Tibial nerve (tissue), 4 donors: ENCODE measurements around the gene GALNT12.

Source experiments
- EP300 ChIP-seq, 2 donors: sonication (generic); formaldehyde crosslinking; IDR thresholded peaks; one replicate each; pipeline ENCODE4 v1.6.1; 2017; ENCODE audit warnings: antibody characterized with exemption in 2 of 2, mild to moderate bottlenecking in 1 of 2
- POLR2A ChIP-seq, 2 donors: fragments of 450-650 bp; IDR thresholded peaks; one replicate each; pipeline ENCODE4 v1.6.1; 2017; ENCODE audit warnings: antibody characterized with exemption in 2 of 2, mild to moderate bottlenecking in 2 of 2, moderate library complexity in 2 of 2
- TF ChIP-seq, protein P1 (sequence below), 5 experiments: fragments of 200-600 bp in 3 of 5; fragments of 450-650 bp in 2 of 5; sonication (generic) in 3 of 5; IDR thresholded peaks; one replicate each; pipeline ENCODE4 v1.5.1; 2016 to 2019; ENCODE audit warnings: antibody characterized with exemption in 5 of 5, mild to moderate bottlenecking in 3 of 5, moderate library complexity in 2 of 5

DNA sequence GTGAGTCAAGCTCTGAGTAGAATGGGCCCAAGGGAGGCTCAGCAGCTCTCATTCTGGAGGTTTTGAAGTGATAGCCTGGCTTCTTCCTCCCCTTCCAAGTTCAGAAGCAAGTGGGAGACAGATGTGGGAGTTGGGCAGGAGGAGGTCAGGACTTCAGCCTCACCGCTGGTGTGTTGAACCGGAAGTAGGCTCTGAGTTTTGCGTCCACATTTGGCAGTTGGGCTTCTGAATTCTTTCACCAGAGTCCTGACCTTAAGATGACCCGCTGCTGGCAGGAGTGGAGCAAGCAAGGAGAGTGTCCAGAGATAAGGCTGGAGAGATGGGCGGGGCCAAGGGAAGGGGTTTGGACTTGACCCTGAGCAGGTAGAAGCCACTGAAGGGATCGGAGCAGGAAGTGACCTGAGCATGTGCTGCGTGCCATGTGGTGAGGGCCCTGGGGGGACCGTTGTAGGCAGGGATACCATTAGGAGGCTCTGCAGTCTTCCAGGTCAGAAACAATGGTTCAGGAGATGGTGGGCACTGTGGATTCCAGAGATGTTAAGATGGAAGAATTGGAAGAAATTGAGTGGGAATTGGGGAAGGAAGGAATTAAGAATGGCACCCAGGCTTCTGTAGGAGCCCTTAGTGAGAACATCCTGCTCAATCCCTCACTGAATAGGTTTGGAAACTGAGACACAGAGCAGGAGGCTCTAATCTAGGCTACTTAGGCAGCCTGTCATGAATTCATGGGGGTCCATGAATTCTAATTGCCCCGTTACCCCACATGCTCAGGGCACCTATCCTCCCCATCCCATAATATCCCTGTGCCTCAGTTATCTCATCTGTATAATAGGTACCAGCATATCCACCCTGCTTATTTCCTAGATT, 25.9 kb downstream of the GALNT12 start:
- TF ChIP-seq, protein P1, sequence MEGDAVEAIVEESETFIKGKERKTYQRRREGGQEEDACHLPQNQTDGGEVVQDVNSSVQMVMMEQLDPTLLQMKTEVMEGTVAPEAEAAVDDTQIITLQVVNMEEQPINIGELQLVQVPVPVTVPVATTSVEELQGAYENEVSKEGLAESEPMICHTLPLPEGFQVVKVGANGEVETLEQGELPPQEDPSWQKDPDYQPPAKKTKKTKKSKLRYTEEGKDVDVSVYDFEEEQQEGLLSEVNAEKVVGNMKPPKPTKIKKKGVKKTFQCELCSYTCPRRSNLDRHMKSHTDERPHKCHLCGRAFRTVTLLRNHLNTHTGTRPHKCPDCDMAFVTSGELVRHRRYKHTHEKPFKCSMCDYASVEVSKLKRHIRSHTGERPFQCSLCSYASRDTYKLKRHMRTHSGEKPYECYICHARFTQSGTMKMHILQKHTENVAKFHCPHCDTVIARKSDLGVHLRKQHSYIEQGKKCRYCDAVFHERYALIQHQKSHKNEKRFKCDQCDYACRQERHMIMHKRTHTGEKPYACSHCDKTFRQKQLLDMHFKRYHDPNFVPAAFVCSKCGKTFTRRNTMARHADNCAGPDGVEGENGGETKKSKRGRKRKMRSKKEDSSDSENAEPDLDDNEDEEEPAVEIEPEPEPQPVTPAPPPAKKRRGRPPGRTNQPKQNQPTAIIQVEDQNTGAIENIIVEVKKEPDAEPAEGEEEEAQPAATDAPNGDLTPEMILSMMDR (IDR thresholded peaks at IDR 0.05), result no peak
- TF ChIP-seq POLR2A (IDR thresholded peaks at IDR 0.05) (no peak), EP300 (IDR thresholded peaks at IDR 0.05) (no peak)
